ENCODE data around the gene SPTB. TPM values are rescaled to one million over a fixed set of nuclear protein-coding genes. Genes with fewer than 3 reads are reported as not detected.

Gene SPTB
- total and polyA plus RNA-seq, 3 donors from 2014 or later: 3.3 to 6.6 (median 5.6) TPM

GRCh38 chr14:64826333-64826732 is 53.4 kb downstream of the SPTB start:
- Histone ChIP-seq H3K27me3 (no peaks in the 10 kb centered on the region), H3K4me1 (peaks cover 3% of the 10 kb centered on the region), H3K4me3 (no peak overlapping the region), H3K27ac (no peak overlapping the region), H3K9me3 (no peaks in the 10 kb centered on the region), H3K36me3 (ENCODE audit: low read depth, missing control alignments) (no peaks in the 10 kb centered on the region)
- intact Hi-C loops (cut with DNase I; ENCODE audit: low total_unique reads): no loop called here
- TF ChIP-seq, protein P1, sequence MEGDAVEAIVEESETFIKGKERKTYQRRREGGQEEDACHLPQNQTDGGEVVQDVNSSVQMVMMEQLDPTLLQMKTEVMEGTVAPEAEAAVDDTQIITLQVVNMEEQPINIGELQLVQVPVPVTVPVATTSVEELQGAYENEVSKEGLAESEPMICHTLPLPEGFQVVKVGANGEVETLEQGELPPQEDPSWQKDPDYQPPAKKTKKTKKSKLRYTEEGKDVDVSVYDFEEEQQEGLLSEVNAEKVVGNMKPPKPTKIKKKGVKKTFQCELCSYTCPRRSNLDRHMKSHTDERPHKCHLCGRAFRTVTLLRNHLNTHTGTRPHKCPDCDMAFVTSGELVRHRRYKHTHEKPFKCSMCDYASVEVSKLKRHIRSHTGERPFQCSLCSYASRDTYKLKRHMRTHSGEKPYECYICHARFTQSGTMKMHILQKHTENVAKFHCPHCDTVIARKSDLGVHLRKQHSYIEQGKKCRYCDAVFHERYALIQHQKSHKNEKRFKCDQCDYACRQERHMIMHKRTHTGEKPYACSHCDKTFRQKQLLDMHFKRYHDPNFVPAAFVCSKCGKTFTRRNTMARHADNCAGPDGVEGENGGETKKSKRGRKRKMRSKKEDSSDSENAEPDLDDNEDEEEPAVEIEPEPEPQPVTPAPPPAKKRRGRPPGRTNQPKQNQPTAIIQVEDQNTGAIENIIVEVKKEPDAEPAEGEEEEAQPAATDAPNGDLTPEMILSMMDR (IDR thresholded peaks at IDR 0.05): no peak
- TF ChIP-seq POLR2A (IDR thresholded peaks at IDR 0.05): no peak
- no peak for DNase-seq
- 90 to 95% methylated on average over 4 of the region's 4 CpGs for WGBS, 2 donors

- Histone ChIP-seq H3K27me3 (no peaks in the 10 kb centered on the region), H3K4me1 (peaks cover 3% of the 10 kb centered on the region), H3K4me3 (no peak overlapping the region), H3K9me3 (no peaks in the 10 kb centered on the region), H3K36me3 (ENCODE audit: low read depth, missing control alignments) (no peaks in the 10 kb centered on the region), H3K27ac (no peak overlapping the region)
- DNase-seq: no peak
- WGBS, 2 donors: 82 to 90% methylated on average over 8 to 10 of the region's 10 CpGs
- no peak for TF ChIP-seq POLR2A (IDR thresholded peaks at IDR 0.05)
- TF ChIP-seq, protein P1 (IDR thresholded peaks at IDR 0.05): no peak
- intact Hi-C loops (cut with DNase I; ENCODE audit: low total_unique reads): no loop called here
Measured at GRCh38 chr14:64825509-64825908, 54.2 kb downstream of the SPTB start.

GRCh38 chr14:64825006-64825405 is 54.7 kb downstream of the SPTB start:
- no peak for DNase-seq
- 99 to 100% methylated on average over 2 to 4 of the region's 4 CpGs for WGBS, 2 donors
- intact Hi-C loops (cut with DNase I; ENCODE audit: low total_unique reads): no loop called here
- Histone ChIP-seq H3K27ac (no peak overlapping the region), H3K27me3 (no peaks in the 10 kb centered on the region), H3K4me1 (peaks cover 3% of the 10 kb centered on the region), H3K36me3 (ENCODE audit: low read depth, missing control alignments) (no peaks in the 10 kb centered on the region), H3K9me3 (no peaks in the 10 kb centered on the region), H3K4me3 (no peak overlapping the region)
- TF ChIP-seq POLR2A (IDR thresholded peaks at IDR 0.05): no peak
- TF ChIP-seq, protein P1 (IDR thresholded peaks at IDR 0.05): no peak

DNA sequence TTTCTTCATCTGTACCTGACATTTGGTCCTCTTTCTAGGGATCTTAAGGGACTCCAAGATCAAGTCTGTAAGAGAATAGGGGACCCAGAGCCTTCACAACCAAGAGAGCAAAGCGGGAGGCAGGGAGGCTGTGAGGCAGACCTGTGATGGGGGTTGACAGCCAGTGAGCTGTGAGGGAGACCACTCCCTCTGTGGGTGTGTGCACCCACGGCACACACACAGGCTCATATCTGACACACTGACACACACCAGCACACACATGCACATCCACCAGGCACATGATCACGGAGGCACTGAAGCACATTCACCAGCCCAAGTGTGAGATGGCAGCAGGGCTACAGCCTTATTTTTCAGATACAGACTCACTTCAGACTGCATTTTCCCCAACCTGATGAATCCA is 55.2 kb downstream of the SPTB start:
- no peak for DNase-seq
- Histone ChIP-seq H3K36me3 (ENCODE audit: low read depth, missing control alignments) (no peaks in the 10 kb centered on the region), H3K4me1 (peaks cover 3% of the 10 kb centered on the region), H3K27me3 (no peaks in the 10 kb centered on the region), H3K4me3 (no peak overlapping the region), H3K9me3 (no peaks in the 10 kb centered on the region), H3K27ac (no peak overlapping the region)
- intact Hi-C loops (cut with DNase I; ENCODE audit: low total_unique reads): no loop called here
- TF ChIP-seq, protein P1 (IDR thresholded peaks at IDR 0.05): no peak
- no peak for TF ChIP-seq POLR2A (IDR thresholded peaks at IDR 0.05)
- WGBS, 2 donors: 87 to 93% methylated on average over 3 of the region's 3 CpGs

GRCh38 chr14:64823305-64823861 is 56.3 kb downstream of the SPTB start:
- no peaks in the 10 kb centered on the region for H3K36me3 ChIP-seq (ENCODE audit: low read depth, missing control alignments)
- H3K27ac ChIP-seq: no peak overlapping the region
- intact Hi-C loops (cut with DNase I; ENCODE audit: low total_unique reads): no loop called here
- TF ChIP-seq, protein P1 (IDR thresholded peaks at IDR 0.05): peak; percentile 63 to 75 (median 65)
- no peak for TF ChIP-seq POLR2A (IDR thresholded peaks at IDR 0.05)
- 40 to 49% methylated on average over 8 to 15 of the region's 15 CpGs for WGBS, 2 donors
- no peaks in the 10 kb centered on the region for H3K9me3 ChIP-seq
- peak; percentile 82 for DNase-seq
- H3K4me3 ChIP-seq: no peak overlapping the region
- peaks cover 3% of the 10 kb centered on the region for H3K4me1 ChIP-seq
- H3K27me3 ChIP-seq: no peaks in the 10 kb centered on the region
